HUES48 (cell line): Measurements from ENCODE around the gene RBKS.
A peak's percentile ranks its signal among the peaks of the same experiment; 100 is the strongest.

Experiments
- H3K27ac ChIP-seq: one replicate; pipeline ENCODE4 v1.7.0; 2013; ENCODE audit warnings: low read depth, low read length, inconsistent platforms
- H3K27me3 ChIP-seq: 2 replicates; pipeline ENCODE4 v1.6.1; 2013; ENCODE audit warnings: mild to moderate bottlenecking, low read length; ENCODE audit not compliant: control insufficient read depth, insufficient read depth
- H3K36me3 ChIP-seq: 2 replicates; pipeline ENCODE4 v1.6.1; 2013; ENCODE audit warnings: low read length; ENCODE audit not compliant: control insufficient read depth, insufficient read depth
- H3K4me1 ChIP-seq: 2 replicates; pipeline ENCODE4 v1.6.1; 2013; ENCODE audit warnings: mild to moderate bottlenecking, low read length; ENCODE audit not compliant: control insufficient read depth, insufficient read depth
- H3K4me3 ChIP-seq: 2 replicates; pipeline ENCODE4 v1.5.1; 2013; ENCODE audit warnings: mild to moderate bottlenecking, low read depth, low read length
- H3K9ac ChIP-seq: 2 replicates; pipeline ENCODE4 v1.6.1; 2013; ENCODE audit warnings: mild to moderate bottlenecking, low read depth, low read length, moderate library complexity
- H3K9me3 ChIP-seq: 2 replicates; pipeline ENCODE4 v1.6.1; 2013; ENCODE audit warnings: low read length; ENCODE audit not compliant: control insufficient read depth, insufficient read depth

RBKS gene

GRCh38 chr2:27903649-27904404, 13.6 kb upstream of the RBKS start:
- Histone ChIP-seq H3K27ac (no peak overlapping the region), H3K27me3 (no peaks in the 10 kb centered on the region)

GRCh38 chr2:27903018-27903417, 12.8 kb upstream of the RBKS start:
- Histone ChIP-seq H3K27ac (no peak overlapping the region), H3K36me3 (no peaks in the 10 kb centered on the region), H3K4me1 (peaks cover 6% of the 10 kb centered on the region; the same call in 1 of the 2 replicates), H3K4me3 (no peak overlapping the region), H3K27me3 (no peaks in the 10 kb centered on the region), H3K9me3 (no peaks in the 10 kb centered on the region), H3K9ac (no peak overlapping the region)

More at GRCh38 chr2:27903649-27904404, 13.6 kb upstream of the RBKS start:
- H3K9me3 ChIP-seq: no peaks in the 10 kb centered on the region
- H3K9ac ChIP-seq: no peak overlapping the region
- peaks cover 6% of the 10 kb centered on the region; the same call in 1 of the 2 replicates for H3K4me1 ChIP-seq
- H3K36me3 ChIP-seq: no peaks in the 10 kb centered on the region
- no peak overlapping the region for H3K4me3 ChIP-seq

- Histone ChIP-seq H3K4me1 (peaks cover 5% of the 10 kb centered on the region; the same call in 1 of the 2 replicates), H3K36me3 (no peaks in the 10 kb centered on the region), H3K27me3 (no peaks in the 10 kb centered on the region), H3K4me3 (no peak overlapping the region), H3K27ac (no peak overlapping the region), H3K9me3 (no peaks in the 10 kb centered on the region), H3K9ac (no peak overlapping the region)
Observed at GRCh38 chr2:27902098-27902497, 11.9 kb upstream of the RBKS start.

GRCh38 chr2:27901234-27901633, 11.0 kb upstream of the RBKS start:
- Histone ChIP-seq H3K27ac (no peak overlapping the region), H3K9ac (no peak overlapping the region), H3K27me3 (no peaks in the 10 kb centered on the region), H3K36me3 (no peaks in the 10 kb centered on the region), H3K9me3 (no peaks in the 10 kb centered on the region), H3K4me3 (no peak overlapping the region), H3K4me1 (no peaks in the 10 kb centered on the region)

- H3K4me3 ChIP-seq: no peak overlapping the region
- H3K4me1 ChIP-seq: no peaks in the 10 kb centered on the region
- H3K27ac ChIP-seq: no peak overlapping the region
- no peaks in the 10 kb centered on the region for H3K27me3 ChIP-seq
- no peak overlapping the region for H3K9ac ChIP-seq
- H3K9me3 ChIP-seq: no peaks in the 10 kb centered on the region
- H3K36me3 ChIP-seq: 0 out of 2 replicates have a peak, but pooled peaks cover 4% of the 10 kb centered on the region
Observed at GRCh38 chr2:27897717-27898116, 7.5 kb upstream of the RBKS start.

- Histone ChIP-seq H3K27me3 (no peaks in the 10 kb centered on the region), H3K4me1 (peaks cover 6% of the 10 kb centered on the region; the same call in 1 of the 2 replicates), H3K9ac (no peak overlapping the region), H3K9me3 (no peaks in the 10 kb centered on the region), H3K27ac (no peak overlapping the region), H3K4me3 (no peak overlapping the region), H3K36me3 (0 out of 2 replicates have a peak, but pooled peaks cover 4% of the 10 kb centered on the region)
Observed at GRCh38 chr2:27893006-27893405, 2.8 kb upstream of the RBKS start.

- Histone ChIP-seq H3K27ac (peak overlapping the region; percentile 93), H3K4me3 (no peak overlapping the region), H3K36me3 (0 out of 2 replicates have a peak, but pooled peaks cover 4% of the 10 kb centered on the region), H3K9ac (no peak overlapping the region), H3K9me3 (no peaks in the 10 kb centered on the region), H3K27me3 (no peaks in the 10 kb centered on the region), H3K4me1 (peaks cover 6% of the 10 kb centered on the region; the same call in 1 of the 2 replicates)
Observed at GRCh38 chr2:27891673-27892105, 1.5 kb upstream of the RBKS start.

- H3K9ac ChIP-seq: peak overlapping the region; percentile 65
- H3K4me1 ChIP-seq: peaks cover 6% of the 10 kb centered on the region; the same call in 1 of the 2 replicates
- H3K36me3 ChIP-seq: 0 out of 2 replicates have a peak, but pooled peaks cover 4% of the 10 kb centered on the region
- H3K4me3 ChIP-seq: peak overlapping the region; percentile 95
- H3K9me3 ChIP-seq: no peaks in the 10 kb centered on the region
- H3K27me3 ChIP-seq: no peaks in the 10 kb centered on the region
- peak overlapping the region; percentile 93 for H3K27ac ChIP-seq
Observed at GRCh38 chr2:27890924-27891672, 911 bp upstream of the RBKS start.

- Histone ChIP-seq H3K4me3 (peak overlapping the region; percentile 95), H3K27me3 (no peaks in the 10 kb centered on the region), H3K36me3 (0 out of 2 replicates have a peak, but pooled peaks cover 4% of the 10 kb centered on the region), H3K27ac (peak overlapping the region; percentile 93), H3K9me3 (no peaks in the 10 kb centered on the region), H3K9ac (no peak overlapping the region), H3K4me1 (peaks cover 6% of the 10 kb centered on the region; the same call in 1 of the 2 replicates)
Observed at GRCh38 chr2:27889774-27890145, 427 bp downstream of the RBKS start.

GRCh38 chr2:27888790-27889189, 1.4 kb downstream of the RBKS start:
- no peak overlapping the region for H3K27ac ChIP-seq
- H3K27me3 ChIP-seq: no peaks in the 10 kb centered on the region
- H3K4me3 ChIP-seq: no peak overlapping the region
- H3K36me3 ChIP-seq: no peaks in the 10 kb centered on the region
- H3K9ac ChIP-seq: no peak overlapping the region
- no peaks in the 10 kb centered on the region for H3K9me3 ChIP-seq
- peaks cover 6% of the 10 kb centered on the region; the same call in 1 of the 2 replicates for H3K4me1 ChIP-seq

GRCh38 chr2:27887830-27888229, 2.4 kb downstream of the RBKS start:
- no peaks in the 10 kb centered on the region for H3K36me3 ChIP-seq
- no peaks in the 10 kb centered on the region for H3K9me3 ChIP-seq
- no peak overlapping the region for H3K27ac ChIP-seq
- H3K4me1 ChIP-seq: peaks cover 6% of the 10 kb centered on the region; the same call in 1 of the 2 replicates
- H3K9ac ChIP-seq: no peak overlapping the region
- H3K27me3 ChIP-seq: no peaks in the 10 kb centered on the region
- H3K4me3 ChIP-seq: no peak overlapping the region
